ENCODE data around the gene ZSWIM1. TPM values are rescaled to one million over a fixed set of nuclear protein-coding genes. Genes with fewer than 3 reads are reported as not detected.

ZSWIM1 gene
- total RNA-seq, 1 donor from 2014 or later: 16.2 TPM

DNA sequence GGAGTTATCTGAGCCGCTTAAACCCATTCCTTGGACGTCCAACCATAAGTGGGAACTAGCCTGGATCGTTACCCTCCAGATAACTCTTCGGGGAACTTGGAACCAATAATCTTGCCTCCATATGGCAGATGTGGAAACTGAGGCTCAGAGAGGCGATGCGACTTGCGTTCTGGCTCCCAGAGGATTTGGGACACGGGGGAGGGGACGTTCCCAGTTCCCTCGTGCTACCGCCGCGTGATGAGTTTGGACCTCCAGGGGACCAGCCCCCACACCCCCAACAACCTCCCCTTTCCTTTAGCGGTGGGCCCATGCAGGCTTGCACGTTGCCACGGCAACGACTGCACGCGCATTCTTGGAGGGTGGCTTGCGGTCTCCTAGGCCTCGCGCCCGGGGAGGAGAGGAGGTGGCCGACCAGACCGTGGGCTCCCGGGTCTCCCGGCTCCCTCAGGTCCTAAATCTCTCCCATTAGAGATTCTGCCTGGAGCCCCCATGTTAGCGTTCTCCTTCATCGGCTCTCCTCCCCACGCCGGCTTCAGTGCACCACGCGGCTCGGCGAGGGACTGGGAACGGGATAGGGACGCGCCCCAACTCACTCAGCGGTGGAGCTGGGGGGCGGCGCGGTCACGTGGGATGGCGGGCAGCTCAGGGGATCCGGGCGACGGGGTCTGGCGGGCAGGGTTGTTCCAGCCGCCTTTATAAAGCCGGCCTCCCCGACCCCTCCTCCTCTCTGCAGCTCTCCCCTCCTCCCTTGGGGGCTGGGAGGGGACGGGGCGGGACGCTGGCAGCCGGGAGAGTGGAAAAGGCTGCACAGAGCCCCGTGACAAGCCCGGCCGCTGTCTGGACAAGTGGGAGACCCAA lies 30.7 kb downstream of the ZSWIM1 start, which contains the start of gene PLTP:
PLTP (minus strand) TSS at position 670 of the 858 bp plus-strand sequence. CDS start 703 bp downstream, outside the sequence.
- TF ChIP-seq, protein P1, sequence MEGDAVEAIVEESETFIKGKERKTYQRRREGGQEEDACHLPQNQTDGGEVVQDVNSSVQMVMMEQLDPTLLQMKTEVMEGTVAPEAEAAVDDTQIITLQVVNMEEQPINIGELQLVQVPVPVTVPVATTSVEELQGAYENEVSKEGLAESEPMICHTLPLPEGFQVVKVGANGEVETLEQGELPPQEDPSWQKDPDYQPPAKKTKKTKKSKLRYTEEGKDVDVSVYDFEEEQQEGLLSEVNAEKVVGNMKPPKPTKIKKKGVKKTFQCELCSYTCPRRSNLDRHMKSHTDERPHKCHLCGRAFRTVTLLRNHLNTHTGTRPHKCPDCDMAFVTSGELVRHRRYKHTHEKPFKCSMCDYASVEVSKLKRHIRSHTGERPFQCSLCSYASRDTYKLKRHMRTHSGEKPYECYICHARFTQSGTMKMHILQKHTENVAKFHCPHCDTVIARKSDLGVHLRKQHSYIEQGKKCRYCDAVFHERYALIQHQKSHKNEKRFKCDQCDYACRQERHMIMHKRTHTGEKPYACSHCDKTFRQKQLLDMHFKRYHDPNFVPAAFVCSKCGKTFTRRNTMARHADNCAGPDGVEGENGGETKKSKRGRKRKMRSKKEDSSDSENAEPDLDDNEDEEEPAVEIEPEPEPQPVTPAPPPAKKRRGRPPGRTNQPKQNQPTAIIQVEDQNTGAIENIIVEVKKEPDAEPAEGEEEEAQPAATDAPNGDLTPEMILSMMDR (IDR thresholded peaks at IDR 0.05; ENCODE audit: insufficient read depth, low read length, poor library complexity, severe bottlenecking): no peak
- DNase-seq (ENCODE audit: low read depth): no peak
- Histone ChIP-seq H3K4me3 (ENCODE audit: low read depth, low read length) (peak within 1 kb of the TSS; percentile 42), H3K27me3 (ENCODE audit: control insufficient read depth, insufficient read depth, low read length) (no peaks in the 10 kb centered on the region), H3K36me3 (ENCODE audit: control insufficient read depth, insufficient read depth, low read length) (peaks cover 1% of the 10 kb centered on the region)

DNA sequence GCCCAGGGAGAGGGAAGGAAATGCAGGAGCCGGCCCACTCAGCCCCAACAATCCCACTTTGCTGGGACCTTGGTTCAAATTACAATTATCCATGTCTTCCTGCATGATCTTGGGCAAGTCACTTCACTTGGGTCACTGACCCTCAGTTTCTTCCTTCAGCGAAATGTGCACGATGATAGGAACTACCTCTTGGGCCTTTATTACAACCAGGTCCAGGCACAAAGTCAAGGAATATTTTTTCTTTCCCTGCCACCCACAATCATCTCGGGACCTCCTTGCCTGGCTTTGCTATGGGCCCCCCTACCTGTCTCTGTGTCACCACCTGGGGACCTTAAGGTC lies 31.3 kb downstream of the ZSWIM1 start:
- no peaks in the 10 kb centered on the region for H3K27me3 ChIP-seq (ENCODE audit: control insufficient read depth, insufficient read depth, low read length)
- H3K36me3 ChIP-seq (ENCODE audit: control insufficient read depth, insufficient read depth, low read length): peaks cover 1% of the 10 kb centered on the region
- peak overlapping the region; percentile 42 for H3K4me3 ChIP-seq (ENCODE audit: low read depth, low read length)
- TF ChIP-seq, protein P1 (IDR thresholded peaks at IDR 0.05; ENCODE audit: insufficient read depth, low read length, poor library complexity, severe bottlenecking): no peak
- DNase-seq (ENCODE audit: low read depth): no peak

DNA sequence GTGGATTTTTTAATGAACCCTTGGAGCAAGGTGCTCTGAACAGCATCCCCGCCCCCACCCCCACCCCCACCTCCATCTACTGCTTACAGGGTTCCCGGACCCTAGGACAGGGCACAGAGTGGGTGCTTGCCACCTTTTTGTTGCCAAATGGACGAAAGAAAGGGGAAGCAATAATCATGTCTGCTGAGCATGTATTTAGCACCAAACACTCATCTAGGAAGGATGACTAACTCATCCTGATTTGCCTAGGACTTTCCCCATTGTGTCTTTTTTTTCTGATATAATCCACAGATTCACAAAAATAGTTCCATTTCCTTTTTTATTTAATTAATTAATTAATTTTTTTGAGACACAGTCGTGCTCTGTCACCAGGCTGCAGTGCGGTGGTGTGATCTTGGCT lies 32.1 kb downstream of the ZSWIM1 start:
- TF ChIP-seq, protein P1 (IDR thresholded peaks at IDR 0.05; ENCODE audit: insufficient read depth, low read length, poor library complexity, severe bottlenecking): no peak
- Histone ChIP-seq H3K27me3 (ENCODE audit: control insufficient read depth, insufficient read depth, low read length) (no peaks in the 10 kb centered on the region), H3K4me3 (ENCODE audit: low read depth, low read length) (no peak overlapping the region), H3K36me3 (ENCODE audit: control insufficient read depth, insufficient read depth, low read length) (no peaks in the 10 kb centered on the region)
- no peak for DNase-seq (ENCODE audit: low read depth)

DNA sequence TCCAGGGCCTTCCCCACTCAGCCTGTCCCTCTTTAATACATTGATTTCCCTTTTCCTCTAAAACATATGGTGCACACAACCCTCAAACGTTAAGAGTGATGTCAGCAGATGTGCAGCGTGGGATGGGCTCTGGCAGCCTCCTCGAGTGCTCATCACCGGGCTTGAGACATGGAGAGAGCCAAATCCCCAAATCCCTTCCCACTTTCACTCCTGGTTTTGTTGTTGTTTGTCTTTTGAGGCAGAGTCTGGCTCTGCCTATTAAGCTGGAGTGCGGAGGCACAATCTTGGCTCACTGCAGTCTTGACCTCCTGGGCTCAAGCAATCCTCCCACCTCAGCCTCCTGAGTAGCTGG lies 36.7 kb downstream of the ZSWIM1 start:
- no peak for DNase-seq (ENCODE audit: low read depth)

DNA sequence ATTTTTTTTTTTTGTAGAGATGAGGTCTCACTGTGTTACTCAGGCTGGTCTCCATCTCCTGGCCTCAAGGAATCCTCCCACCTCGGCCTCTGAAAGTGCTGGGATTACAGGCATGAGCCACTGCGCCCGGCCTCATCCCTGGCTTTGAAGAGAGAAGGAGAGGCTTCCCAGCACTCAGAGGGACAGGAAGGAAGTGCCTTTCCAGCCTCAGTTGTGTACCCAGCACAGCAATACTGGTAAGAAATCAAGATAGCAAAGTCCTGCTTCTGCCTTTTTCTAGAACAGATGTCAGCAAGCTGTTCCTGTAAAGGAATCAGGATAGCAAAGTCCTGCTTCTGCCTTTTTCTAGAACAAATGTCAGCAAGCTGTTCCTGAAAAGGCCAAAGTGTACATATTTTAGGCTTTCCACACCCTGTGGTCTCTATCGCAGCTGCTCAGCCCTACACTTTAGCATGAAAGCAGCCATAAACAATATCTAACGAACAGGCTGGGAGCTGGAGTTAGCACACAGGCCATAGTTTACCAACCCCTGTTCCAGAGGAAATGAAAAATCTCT lies 37.2 kb downstream of the ZSWIM1 start:
- Histone ChIP-seq H3K27me3 (ENCODE audit: control insufficient read depth, insufficient read depth, low read length) (no peaks in the 10 kb centered on the region), H3K4me3 (ENCODE audit: low read depth, low read length) (no peak overlapping the region), H3K36me3 (ENCODE audit: control insufficient read depth, insufficient read depth, low read length) (no peaks in the 10 kb centered on the region)
- no peak for DNase-seq (ENCODE audit: low read depth)
- TF ChIP-seq, protein P1 (IDR thresholded peaks at IDR 0.05; ENCODE audit: insufficient read depth, low read length, poor library complexity, severe bottlenecking): no peak

More for the DNA sequence above, 36.7 kb downstream of the ZSWIM1 start:
- TF ChIP-seq, protein P1 (IDR thresholded peaks at IDR 0.05; ENCODE audit: insufficient read depth, low read length, poor library complexity, severe bottlenecking): no peak
- Histone ChIP-seq H3K4me3 (ENCODE audit: low read depth, low read length) (no peak overlapping the region), H3K36me3 (ENCODE audit: control insufficient read depth, insufficient read depth, low read length) (no peaks in the 10 kb centered on the region), H3K27me3 (ENCODE audit: control insufficient read depth, insufficient read depth, low read length) (no peaks in the 10 kb centered on the region)
